NCI-H1694 treated with DMSO at 0.1 percent for 48 hours (cell line): ENCODE data around the gene FRAT1.

Source experiments
- DNase-seq: peaks from one replicate; lab custom pipeline; 2025; lab: John Stamatoyannopoulos, UW

Gene FRAT1

GRCh38 chr10:97307866-97308780 lies 10.9 kb upstream of the FRAT1 start:
- no peak for DNase-seq

- DNase-seq, result no peak
Observed at GRCh38 chr10:97311111-97311626, 7.9 kb upstream of the FRAT1 start.

GRCh38 chr10:97312897-97313296 lies 6.2 kb upstream of the FRAT1 start:
- no peak for DNase-seq

- DNase-seq, result no peak
Observed at GRCh38 chr10:97314671-97315070, 4.4 kb upstream of the FRAT1 start.

- no peak for DNase-seq
Observed at GRCh38 chr10:97319671-97320479, 804 bp downstream of the FRAT1 start.

GRCh38 chr10:97320480-97321031 lies 1.5 kb downstream of the FRAT1 start:
- DNase-seq, result no peak

GRCh38 chr10:97321032-97321803 lies 2.1 kb downstream of the FRAT1 start:
- DNase-seq, result no peak

- DNase-seq, result no peak
Observed at GRCh38 chr10:97321804-97322190, 2.7 kb downstream of the FRAT1 start.

- DNase-seq, result no peak
Observed at GRCh38 chr10:97323501-97323900, 4.4 kb downstream of the FRAT1 start.

- no peak for DNase-seq
Observed at GRCh38 chr10:97325754-97326153, 6.7 kb downstream of the FRAT1 start.

GRCh38 chr10:97327348-97328294 lies 8.6 kb downstream of the FRAT1 start:
- no peak for DNase-seq

GRCh38 chr10:97328646-97329453 lies 9.8 kb downstream of the FRAT1 start:
- DNase-seq, result no peak

GRCh38 chr10:97329766-97330165 lies 10.7 kb downstream of the FRAT1 start:
- DNase-seq, result no peak

- no peak for DNase-seq
Observed at GRCh38 chr10:97331153-97331703, 12.2 kb downstream of the FRAT1 start.

- DNase-seq, result no peak
Observed at GRCh38 chr10:97332591-97333350, 13.7 kb downstream of the FRAT1 start.

GRCh38 chr10:97333351-97333600 lies 14.2 kb downstream of the FRAT1 start:
- no peak for DNase-seq

GRCh38 chr10:97333601-97334369 lies 14.7 kb downstream of the FRAT1 start:
- DNase-seq, result no peak
